Adrenal gland (tissue), 5 donors: ENCODE results near the gene ZCCHC17.

ENCODE experiments used
- CTCF ChIP-seq, 6 experiments: fragments of 450-650 bp in 4 of 6; fragments of 200-600 bp in 2 of 6; sonication (generic) in 1 of 6; IDR thresholded peaks; 1 replicate in 5 of 6; 2 replicates in 1 of 6; pipeline versions ENCODE4 v1.5.1 to v1.8.0; 2016 to 2021; ENCODE audit warnings: antibody characterized with exemption in 6 of 6, mild to moderate bottlenecking in 2 of 6, moderate library complexity in 1 of 6
- POLR2A ChIP-seq, 2 donors: fragments of 450-650 bp; IDR thresholded peaks; one replicate each; pipeline ENCODE4 v1.6.1; 2017; ENCODE audit warnings: antibody characterized with exemption in 2 of 2, mild to moderate bottlenecking in 2 of 2, moderate library complexity in 1 of 2
- donor health status: DM: no; HTN: no; CAD: no.

GRCh38 chr1:31370565-31370964 is 73.7 kb downstream of the ZCCHC17 start:
- TF ChIP-seq CTCF (IDR thresholded peaks at IDR 0.05) (no peak), POLR2A (IDR thresholded peaks at IDR 0.05) (no peak)
